ENCODE data around the gene NAA80. TPM values are rescaled to one million over a fixed set of nuclear protein-coding genes. Genes with fewer than 3 reads are reported as not detected.

NAA80 gene
- total RNA-seq, 1 experiment from 2014 or later = 6.0 TPM

GRCh38 chr3:50287262-50287661 is 11.9 kb downstream of the NAA80 start:
- Mint-ChIP-seq H3K27ac (no peak overlapping the region), H3K36me3 (ENCODE audit: insufficient read depth in 1 of 3, low read depth in 3 of 3) (peaks cover 26 to 44% (median 40%) of the 10 kb centered on the region in 3 experiments; a peak in 6 of 7 replicates), H3K27me3 (ENCODE audit: low read depth) (peaks cover 1% of the 10 kb centered on the region; the same call in 1 of the 2 replicates), H3K4me3 (no peak overlapping the region; a peak in 1 of 5 replicates), H3K9me3 (no peaks in the 10 kb centered on the region), H3K4me1 (peaks cover 5 to 6% of the 10 kb centered on the region in 2 experiments)
- Histone ChIP-seq H3K79me1 (ENCODE audit: insufficient read depth, low read depth, low read length, poor library complexity, severe bottlenecking) (no peaks in the 10 kb centered on the region), H3K56ac (ENCODE audit: insufficient read length, low read depth, low read length) (no peak overlapping the region), H3K27me3 (ENCODE audit: insufficient read depth, low read length) (no peaks in the 10 kb centered on the region), H2AFZ (ENCODE audit: low read length) (no peak overlapping the region), H2BK5ac (ENCODE audit: insufficient read length, low read length) (no peak overlapping the region), H3K14ac (ENCODE audit: insufficient read depth, low read length) (no peak overlapping the region), H2BK20ac (ENCODE audit: low read depth, low read length, poor library complexity, severe bottlenecking) (no peak overlapping the region), H2BK120ac (ENCODE audit: low read depth, low read length, poor library complexity, severe bottlenecking) (no peak overlapping the region), H3K23me2 (ENCODE audit: insufficient read length, low read depth, low read length, poor library complexity, severe bottlenecking) (peaks cover 5% of the 10 kb centered on the region), H3K9me3 (ENCODE audit: control insufficient read depth, low read depth, low read length) (no peaks in the 10 kb centered on the region), H3K18ac (ENCODE audit: insufficient read length, low read depth, low read length) (no peak overlapping the region), H4K20me1 (ENCODE audit: control insufficient read depth, insufficient read depth, insufficient read length) (no peaks in the 10 kb centered on the region), H3K4ac (ENCODE audit: low read depth, low read length) (no peak overlapping the region), H3T11ph (ENCODE audit: low read length) (no peak overlapping the region), H2BK15ac (ENCODE audit: low read depth, low read length) (no peak overlapping the region), H3K79me2 (ENCODE audit: insufficient read depth, low read length) (peaks cover 3% of the 10 kb centered on the region; the same call in 1 of the 2 replicates), H3K23ac (ENCODE audit: insufficient read length, low read depth, low read length) (no peak overlapping the region), H3K27ac (ENCODE audit: insufficient read length, low read depth, low read length) (no peak overlapping the region), H2AK5ac (ENCODE audit: insufficient read length, low read length) (no peak overlapping the region), H3K9ac (ENCODE audit: extremely low read depth, insufficient read length, low read length) (no peak overlapping the region), H4K5ac (ENCODE audit: insufficient read length, low read depth, low read length) (no peak overlapping the region), H4K91ac (ENCODE audit: insufficient read length, low read depth, low read length) (no peak overlapping the region), H3K4me1 (ENCODE audit: insufficient read depth, low read length) (no peaks in the 10 kb centered on the region), H3K4me2 (ENCODE audit: insufficient read depth, insufficient read length, low read length) (no peak overlapping the region), H2BK12ac (ENCODE audit: insufficient read length, low read depth, low read length) (no peak overlapping the region), H4K8ac (replicated peaks; ENCODE audit: insufficient read length, low read depth, low read length) (no peak overlapping the region)
- TF ChIP-seq CTCF (conservative IDR thresholded peaks at IDR 0.05) = no peak
- WGBS (ENCODE audit: extremely low coverage, insufficient read length, low lambda C conversion rate) = no CpG with 5 or more reads among the region's 1 CpG
- no peak for DNase-seq

Data from H9 (cell line).